HG02623 (cell line): ENCODE measurements around the gene HACD1.
"Not testable (repeated sequence)": the region's sequence is repeated elsewhere in the genome, so short reads cannot be mapped to it uniquely, and the experiment has no call there.

ENCODE experiments used
- ATAC-seq: cut with Tn5 transposase; IDR thresholded peaks from one replicate; pipeline ENCODE4 v1.9.1; 2021; ENCODE audit warnings: moderate library complexity; ENCODE audit not compliant: unreplicated experiment

Gene HACD1

GRCh38 chr10:17643755-17644484 lies 26.7 kb upstream of the HACD1 start, which contains the start of gene STAM:
STAM (plus strand) TSS chr10:17644151; CDS start chr10:17644340, 189 bp downstream.
- ATAC-seq = peak; percentile 92

GRCh38 chr10:17643339-17643754 lies 26.2 kb upstream of the HACD1 start:
- peak; percentile 23 for ATAC-seq

GRCh38 chr10:17640331-17640816 lies 23.2 kb upstream of the HACD1 start:
- no peak for ATAC-seq

- no peak for ATAC-seq
Measured at GRCh38 chr10:17637869-17638268, 20.7 kb upstream of the HACD1 start.

GRCh38 chr10:17633353-17633752 lies 16.2 kb upstream of the HACD1 start:
- no peak for ATAC-seq

- not testable (repeated sequence) for ATAC-seq
Measured at GRCh38 chr10:17632590-17632989, 15.4 kb upstream of the HACD1 start.

GRCh38 chr10:17626656-17627055 lies 9.5 kb upstream of the HACD1 start:
- no peak for ATAC-seq

GRCh38 chr10:17624996-17625395 lies 7.8 kb upstream of the HACD1 start:
- no peak for ATAC-seq

GRCh38 chr10:17622061-17622460 lies 4.9 kb upstream of the HACD1 start:
- ATAC-seq = no peak

- peak; percentile 30 for ATAC-seq
Measured at GRCh38 chr10:17616403-17617030, 657 bp downstream of the HACD1 start.

- no peak for ATAC-seq
Measured at GRCh38 chr10:17609523-17610079, 7.6 kb downstream of the HACD1 start.

- ATAC-seq = peak; percentile 87
Measured at GRCh38 chr10:17607603-17608332, 9.4 kb downstream of the HACD1 start.

- no peak for ATAC-seq
Measured at GRCh38 chr10:17607060-17607459, 10.1 kb downstream of the HACD1 start.

GRCh38 chr10:17606547-17607040 lies 10.6 kb downstream of the HACD1 start:
- no peak for ATAC-seq

GRCh38 chr10:17605936-17606335 lies 11.2 kb downstream of the HACD1 start:
- ATAC-seq = no peak

- ATAC-seq = no peak
Measured at GRCh38 chr10:17599089-17599488, 18.1 kb downstream of the HACD1 start.

- no peak for ATAC-seq
Measured at GRCh38 chr10:17597386-17597785, 19.8 kb downstream of the HACD1 start.

GRCh38 chr10:17590969-17591645 lies 26.1 kb downstream of the HACD1 start:
- ATAC-seq = no peak

- ATAC-seq = not testable (repeated sequence)
Measured at GRCh38 chr10:17589316-17589715, 27.9 kb downstream of the HACD1 start.

- no peak for ATAC-seq
Measured at GRCh38 chr10:17588420-17588819, 28.8 kb downstream of the HACD1 start.
